OCI-LY3 (cell line): Measurements from ENCODE around the gene SGIP1.

Experiments
- CTCF ChIP-seq: fragments of 200-600, 300-600 bp; sonication (generic); IDR thresholded peaks from 2 replicates; pipeline ENCODE4 v1.5.1; 2014; ENCODE audit warnings: antibody characterized with exemption, low read length, low read depth
- EZH2phosphoT487 ChIP-seq: fragments of 200-600 bp; shearing (Covaris generic); IDR thresholded peaks from 2 replicates; pipeline ENCODE4 v1.6.1; 2018; ENCODE audit warnings: antibody characterized with exemption, mixed run types, low read depth

DNA sequence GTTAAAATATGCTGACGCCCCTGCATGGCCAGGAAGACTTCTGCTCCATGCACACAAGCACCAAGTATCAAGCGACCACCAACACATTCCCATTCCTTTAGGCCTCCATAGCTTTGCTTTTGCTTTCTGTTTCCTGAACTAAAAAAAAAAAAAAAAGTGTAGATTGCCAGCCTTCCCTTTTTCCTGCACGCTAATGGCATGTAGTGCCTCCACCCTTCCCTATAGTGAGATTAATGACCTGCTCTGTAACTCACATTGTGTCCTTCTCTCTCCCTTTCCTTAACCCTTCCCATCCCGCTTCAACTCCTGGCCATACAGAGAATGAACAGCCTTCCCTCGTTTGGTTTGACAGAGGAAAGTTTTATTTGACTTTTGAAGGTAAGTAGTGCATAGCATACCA is 161.2 kb downstream of the SGIP1 start:
- no peak for TF ChIP-seq CTCF
- TF ChIP-seq EZH2phosphoT487: no peak
